Measurements from ENCODE around the gene INO80E. TPM values are rescaled to one million over a fixed set of nuclear protein-coding genes. Genes with fewer than 3 reads are reported as not detected.
"Not testable (repeated sequence)": the region's sequence is repeated elsewhere in the genome, so short reads cannot be mapped to it uniquely, and the experiment has no call there.

The INO80E gene
- total RNA-seq, 2 donors from 2014 or later = 72.4 to 76.7 TPM

DNA sequence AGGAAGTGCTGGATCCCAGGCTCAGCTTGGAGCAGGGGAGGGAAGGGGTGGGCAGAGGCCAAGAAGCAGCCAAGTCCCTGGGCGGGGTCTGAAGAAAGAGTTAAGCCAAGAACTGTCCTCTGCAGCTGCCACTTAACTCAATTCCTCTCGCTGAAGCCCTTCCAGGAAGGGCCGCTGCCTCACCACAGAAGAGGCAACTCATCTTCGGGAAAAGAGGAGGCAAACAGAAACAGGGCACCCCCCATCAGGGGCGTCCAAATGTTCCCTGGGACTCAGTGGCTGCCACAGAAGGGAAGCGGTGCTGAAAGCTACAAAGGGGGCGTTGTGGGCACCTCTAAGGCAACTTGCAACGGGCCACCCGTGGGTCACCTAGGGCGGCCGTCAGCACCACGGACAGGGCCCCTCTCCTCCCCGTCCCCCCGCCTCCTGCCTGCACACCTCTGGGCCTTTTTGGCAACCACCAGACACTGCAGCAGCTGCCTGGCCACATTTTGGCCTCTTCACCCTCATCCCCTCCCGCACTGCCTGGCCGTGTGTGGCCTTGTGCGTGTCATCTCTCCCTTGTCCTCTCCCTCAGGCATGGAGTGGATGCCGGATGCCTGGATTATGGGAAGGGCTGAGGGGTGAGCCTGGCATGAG is 32.5 kb downstream of the INO80E start:
- DNase-seq = no peak
- peak; percentile 39 for ATAC-seq

DNA sequence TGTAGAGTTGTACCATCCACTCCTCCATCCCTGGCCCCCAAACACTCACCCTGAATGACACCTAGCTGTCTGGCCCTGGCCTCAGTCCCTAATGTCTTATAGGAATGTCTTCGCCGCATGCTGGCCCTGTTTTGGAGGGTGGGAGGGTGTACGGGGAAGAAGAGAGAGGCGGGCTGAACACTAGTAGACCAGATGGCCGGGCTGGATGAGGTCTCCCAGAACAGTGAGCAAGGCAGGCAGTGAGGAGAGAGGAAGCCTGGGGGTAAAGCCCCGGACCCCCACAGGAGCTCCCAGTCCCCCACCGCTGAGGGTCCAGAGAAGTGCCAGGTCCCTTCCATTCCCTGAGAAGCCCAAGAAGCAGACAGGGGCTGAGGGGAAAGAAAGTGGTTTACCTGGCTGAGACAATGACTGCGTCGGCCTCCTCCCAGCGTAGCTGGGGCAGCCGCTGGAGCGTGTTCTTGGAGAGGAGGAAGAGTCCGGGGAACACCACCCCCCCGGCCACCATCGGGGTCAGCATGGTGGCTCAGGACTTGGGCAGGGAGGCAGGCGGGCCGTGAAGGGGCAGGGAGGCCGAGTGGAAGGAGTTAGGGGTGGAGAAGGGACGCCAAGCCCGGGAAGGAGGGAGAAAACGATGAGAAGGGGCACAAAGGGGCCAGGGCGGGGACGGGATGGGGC is 34.1 kb downstream of the INO80E start:
- Mint-ChIP-seq H3K4me3 (peak overlapping the region; percentile 74), H3K27ac (no peak overlapping the region), H3K4me1 (peaks cover 17% of the 10 kb centered on the region), H3K36me3 (ENCODE audit: low read depth) (peaks cover 10% of the 10 kb centered on the region), H3K27me3 (peaks cover 50% of the 10 kb centered on the region)
- no peaks in the 10 kb centered on the region for H3K9me3 ChIP-seq (ENCODE audit: control insufficient read depth, low read length, poor library complexity, severe bottlenecking)
- DNase-seq = no peak
- ATAC-seq = no peak

More for the DNA sequence above, 32.5 kb downstream of the INO80E start:
- Mint-ChIP-seq H3K27ac (no peak overlapping the region), H3K27me3 (peaks cover 56% of the 10 kb centered on the region), H3K36me3 (ENCODE audit: low read depth) (peaks cover 10% of the 10 kb centered on the region), H3K4me1 (peaks cover 16% of the 10 kb centered on the region), H3K4me3 (no peak overlapping the region)
- no peaks in the 10 kb centered on the region for H3K9me3 ChIP-seq (ENCODE audit: control insufficient read depth, low read length, poor library complexity, severe bottlenecking)

DNA sequence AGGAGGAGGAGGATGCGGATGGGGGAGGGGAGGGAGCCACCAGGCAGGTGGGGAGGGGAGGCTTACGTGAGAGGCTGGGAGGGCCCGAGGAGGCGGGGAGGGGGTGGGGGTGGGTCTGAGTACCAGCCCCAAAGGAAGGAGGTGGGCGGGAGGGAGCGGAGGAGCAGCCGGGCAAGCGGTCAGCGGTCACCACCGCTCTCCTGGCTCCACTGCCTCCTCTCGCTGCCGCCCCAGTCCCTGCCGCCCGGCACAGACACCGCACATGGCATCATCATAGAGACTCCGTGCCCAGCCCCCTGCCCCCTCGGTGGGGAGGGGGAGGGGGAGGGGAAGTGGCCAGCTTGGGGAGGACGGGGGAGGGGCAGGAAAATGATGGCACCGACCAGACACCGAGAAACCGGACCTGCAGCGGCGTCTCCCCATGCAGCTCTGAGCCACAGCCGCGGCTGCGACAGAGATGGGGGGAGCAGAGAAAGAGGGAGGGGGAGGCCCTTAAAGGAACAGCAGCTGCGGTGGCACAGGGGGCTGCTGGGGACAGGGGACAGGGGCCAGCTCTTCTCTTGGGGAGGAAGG is 34.9 kb downstream of the INO80E start, which contains the start of gene TLCD3B:
Gene TLCD3B, minus strand, starts transcription at position 431 of the 573 bp plus-strand sequence. CDS start 744 bp downstream, outside the sequence.
- DNase-seq = no peak
- H3K4me3 Mint-ChIP-seq = peak within 1 kb of the TSS; percentile 74

DNA sequence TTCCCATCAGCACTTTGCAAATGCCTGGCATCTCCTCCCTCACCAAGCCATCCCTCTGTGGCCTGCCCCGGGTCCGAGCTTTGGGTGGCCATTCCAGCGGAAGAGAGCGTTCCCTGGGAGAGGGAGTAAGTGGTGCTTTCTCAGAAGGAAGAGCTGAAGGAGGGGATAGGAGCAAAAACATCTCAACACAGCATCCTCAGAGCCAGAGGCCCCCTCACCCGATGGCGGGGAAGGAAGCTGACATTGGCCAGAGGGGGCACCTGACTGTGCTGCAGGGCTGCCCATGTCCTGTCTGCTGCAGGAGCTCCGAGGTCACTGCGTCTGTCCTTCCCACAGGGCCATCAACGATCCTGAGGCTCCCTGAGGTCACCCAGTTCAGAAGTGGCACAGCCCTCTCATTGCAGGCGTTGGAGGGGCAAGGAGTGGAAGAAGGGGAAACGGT is 35.5 kb downstream of the INO80E start:
- no peak for ATAC-seq

More for the DNA sequence above, 34.9 kb downstream of the INO80E start, which contains the start of gene TLCD3B:
- H3K27ac Mint-ChIP-seq = no peak within 1 kb of the TSS
- H3K27me3 Mint-ChIP-seq = peaks cover 46% of the 10 kb centered on the region
- peaks cover 14% of the 10 kb centered on the region for H3K4me1 Mint-ChIP-seq
- H3K9me3 ChIP-seq (ENCODE audit: control insufficient read depth, low read length, poor library complexity, severe bottlenecking) = no peaks in the 10 kb centered on the region
- no peak for ATAC-seq
- H3K36me3 Mint-ChIP-seq (ENCODE audit: low read depth) = peaks cover 10% of the 10 kb centered on the region

DNA sequence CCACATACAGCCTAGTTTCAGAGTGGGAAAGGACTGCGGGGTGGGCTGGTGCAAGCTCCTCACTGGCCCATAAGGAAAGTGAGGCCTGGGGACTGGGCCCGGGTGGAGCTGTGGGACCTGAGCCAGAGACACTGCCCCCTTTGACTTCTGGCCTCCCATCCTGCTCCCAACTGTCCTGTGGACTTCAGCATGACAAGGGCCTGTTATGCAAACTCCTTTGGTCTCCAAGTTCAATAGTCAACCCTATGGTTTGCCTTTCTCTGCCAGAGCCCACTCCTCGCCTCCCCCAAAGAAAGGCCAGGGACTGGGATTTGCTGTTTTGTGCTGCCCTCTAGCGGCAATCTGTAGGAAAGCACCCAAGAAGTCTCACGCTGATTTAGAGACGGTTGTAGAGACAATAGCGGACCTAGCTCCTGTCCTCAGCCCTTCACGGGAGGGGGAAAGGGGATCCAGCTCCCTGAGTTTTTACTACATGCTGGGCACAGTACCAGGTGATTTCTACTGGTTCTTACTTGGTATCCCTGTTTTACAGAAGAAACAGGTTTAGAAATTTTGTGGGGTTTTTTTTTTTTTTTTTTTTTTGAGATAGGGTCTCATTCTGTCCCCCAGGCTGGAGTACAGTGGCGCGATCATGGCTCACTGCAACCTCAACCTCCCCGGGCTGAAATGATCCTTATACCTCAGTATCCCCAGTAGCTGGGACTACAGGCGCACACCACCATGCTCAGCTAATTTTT is 36.2 kb downstream of the INO80E start:
- DNase-seq = peak; percentile 39 to 49 (median 43)
- H3K27me3 Mint-ChIP-seq = peaks cover 35% of the 10 kb centered on the region
- ATAC-seq = peak; percentile 71
- peaks cover 14% of the 10 kb centered on the region for H3K4me1 Mint-ChIP-seq
- H3K9me3 ChIP-seq (ENCODE audit: control insufficient read depth, low read length, poor library complexity, severe bottlenecking) = no peaks in the 10 kb centered on the region
- no peak overlapping the region for H3K27ac Mint-ChIP-seq
- peak overlapping the region; percentile 55 for H3K4me3 Mint-ChIP-seq
- peaks cover 10% of the 10 kb centered on the region for H3K36me3 Mint-ChIP-seq (ENCODE audit: low read depth)

More for the DNA sequence above, 35.5 kb downstream of the INO80E start:
- DNase-seq = no peak
- peaks cover 10% of the 10 kb centered on the region for H3K36me3 Mint-ChIP-seq (ENCODE audit: low read depth)
- no peak overlapping the region for H3K27ac Mint-ChIP-seq
- no peak overlapping the region for H3K4me3 Mint-ChIP-seq
- H3K27me3 Mint-ChIP-seq = peaks cover 43% of the 10 kb centered on the region
- no peaks in the 10 kb centered on the region for H3K9me3 ChIP-seq (ENCODE audit: control insufficient read depth, low read length, poor library complexity, severe bottlenecking)
- peaks cover 14% of the 10 kb centered on the region for H3K4me1 Mint-ChIP-seq

DNA sequence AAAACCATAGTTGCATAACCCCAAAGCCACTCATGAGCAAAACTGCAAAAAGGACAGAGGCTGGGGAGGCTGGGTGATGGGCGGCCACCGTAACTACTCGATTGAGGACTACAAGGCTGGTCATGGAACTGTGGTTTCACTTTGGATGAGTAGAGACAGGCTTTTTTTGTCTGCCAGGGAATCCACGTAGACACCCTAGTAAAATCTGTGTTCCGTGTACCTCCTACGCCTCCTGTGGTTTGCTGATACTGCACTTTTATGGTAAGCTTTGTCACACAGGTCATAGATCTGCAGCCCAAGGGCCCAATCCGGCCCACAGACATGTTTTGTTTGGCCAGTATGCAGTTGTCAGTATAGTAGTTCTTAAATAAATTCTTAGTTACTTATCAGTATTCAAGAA is 37.2 kb downstream of the INO80E start:
- DNase-seq (no peak), ATAC-seq (peak; percentile 24)
- Mint-ChIP-seq H3K4me3 (no peak overlapping the region), H3K4me1 (peaks cover 8% of the 10 kb centered on the region), H3K27me3 (peaks cover 25% of the 10 kb centered on the region), H3K27ac (no peak overlapping the region), H3K36me3 (ENCODE audit: low read depth) (peaks cover 2% of the 10 kb centered on the region)
- no peaks in the 10 kb centered on the region for H3K9me3 ChIP-seq (ENCODE audit: control insufficient read depth, low read length, poor library complexity, severe bottlenecking)

DNA sequence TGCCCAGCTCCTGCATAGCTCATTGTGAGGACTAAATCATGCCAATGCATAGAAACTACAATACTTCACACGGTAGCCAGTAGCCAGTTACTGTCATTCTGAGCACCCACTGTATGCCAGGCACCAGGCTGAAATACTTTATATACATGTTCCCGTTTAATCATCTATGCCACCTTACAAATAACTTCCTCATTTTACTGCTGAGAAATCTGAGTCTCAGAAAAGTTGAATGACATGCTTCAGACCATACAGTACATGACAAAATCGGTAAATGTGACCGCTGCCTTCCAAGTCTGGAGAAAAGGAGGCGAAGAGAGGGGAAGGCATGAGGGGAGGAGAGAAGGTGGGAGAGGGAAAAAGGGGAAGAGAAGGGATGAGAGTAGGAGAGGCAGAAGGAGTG is 44.2 kb downstream of the INO80E start:
- Mint-ChIP-seq H3K36me3 (ENCODE audit: low read depth) (peaks cover under 1% of the 10 kb centered on the region), H3K4me3 (peak overlapping the region; percentile 63), H3K27ac (no peak overlapping the region), H3K27me3 (peaks cover 4% of the 10 kb centered on the region), H3K4me1 (peaks cover under 1% of the 10 kb centered on the region)
- no peaks in the 10 kb centered on the region for H3K9me3 ChIP-seq (ENCODE audit: control insufficient read depth, low read length, poor library complexity, severe bottlenecking)
- ATAC-seq = no peak
- DNase-seq = no peak

DNA sequence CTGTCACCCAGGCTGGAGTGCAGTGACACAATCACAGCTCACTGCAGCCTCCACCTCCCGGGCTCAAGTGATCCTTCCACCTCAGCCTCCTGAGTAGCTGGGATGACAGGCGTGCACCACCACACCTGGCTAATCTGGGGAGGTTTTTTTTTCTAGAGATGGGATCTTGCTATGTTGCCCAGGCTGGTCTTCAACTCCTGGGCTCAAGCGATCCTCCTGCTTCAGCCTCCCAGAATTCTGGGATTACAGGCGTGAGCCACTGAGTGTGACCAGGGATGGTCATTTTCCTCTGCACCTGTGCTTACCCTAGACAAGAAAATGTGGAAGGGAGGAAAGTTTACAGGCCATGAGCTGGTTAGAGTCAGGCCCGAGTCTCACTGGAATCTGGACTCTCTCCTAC is 44.6 kb downstream of the INO80E start:
- not testable (repeated sequence) for DNase-seq; H3K4me1 Mint-ChIP-seq; H3K4me3 Mint-ChIP-seq; ATAC-seq; H3K9me3 ChIP-seq (ENCODE audit: control insufficient read depth, low read length, poor library complexity, severe bottlenecking); H3K27me3 Mint-ChIP-seq; H3K36me3 Mint-ChIP-seq (ENCODE audit: low read depth); H3K27ac Mint-ChIP-seq

DNA sequence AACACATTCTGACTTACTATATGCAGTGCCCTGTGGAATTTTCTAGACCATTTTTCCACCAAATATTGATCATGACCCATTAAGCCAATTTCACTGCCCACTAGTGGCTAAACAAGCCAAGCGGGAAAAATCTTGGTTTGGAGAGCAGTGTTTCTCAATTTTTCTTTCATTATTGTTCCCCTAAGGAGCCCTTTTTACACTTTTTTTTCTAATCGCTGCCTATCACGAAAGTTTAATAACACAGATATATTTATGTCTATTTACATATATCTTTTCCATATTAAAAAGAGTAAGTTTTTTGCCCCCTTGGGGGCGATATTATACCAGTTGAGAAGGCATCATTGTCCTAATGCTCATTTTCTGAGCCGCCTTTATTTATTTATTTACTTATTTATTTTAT is 45.8 kb downstream of the INO80E start:
- H3K9me3 ChIP-seq (ENCODE audit: control insufficient read depth, low read length, poor library complexity, severe bottlenecking) = no peaks in the 10 kb centered on the region
- H3K36me3 Mint-ChIP-seq (ENCODE audit: low read depth) = peaks cover 2% of the 10 kb centered on the region
- peaks cover 4% of the 10 kb centered on the region for H3K27me3 Mint-ChIP-seq
- DNase-seq (no peak), ATAC-seq (no peak)
- no peak overlapping the region for H3K4me3 Mint-ChIP-seq
- H3K4me1 Mint-ChIP-seq = peaks cover 3% of the 10 kb centered on the region
- H3K27ac Mint-ChIP-seq = no peak overlapping the region

DNA sequence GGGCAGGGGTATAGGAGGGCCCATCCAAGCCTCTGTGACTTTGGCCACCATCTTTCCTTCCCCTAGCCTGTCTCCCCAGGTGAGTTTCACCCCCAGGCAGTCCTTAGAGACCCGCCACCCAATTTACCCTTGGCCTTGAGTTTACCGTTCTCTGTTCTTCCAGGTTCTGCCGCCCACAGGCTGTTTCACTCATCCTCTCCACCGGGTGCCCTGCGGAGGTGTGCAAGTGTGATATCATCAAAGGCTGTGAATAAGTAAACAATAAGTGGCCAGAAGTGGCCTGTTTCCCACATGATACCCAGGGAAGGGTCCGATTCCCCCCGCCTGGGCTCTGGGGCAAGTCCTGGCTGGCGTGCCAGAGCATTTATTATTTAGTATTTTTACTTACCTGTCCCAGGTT is 50.1 kb downstream of the INO80E start:
- Mint-ChIP-seq H3K27me3 (no peaks in the 10 kb centered on the region), H3K27ac (no peak overlapping the region), H3K4me1 (peaks cover 3% of the 10 kb centered on the region), H3K4me3 (no peak overlapping the region), H3K36me3 (ENCODE audit: low read depth) (peaks cover 2% of the 10 kb centered on the region)
- no peaks in the 10 kb centered on the region for H3K9me3 ChIP-seq (ENCODE audit: control insufficient read depth, low read length, poor library complexity, severe bottlenecking)
- ATAC-seq (no peak), DNase-seq (no peak)

DNA sequence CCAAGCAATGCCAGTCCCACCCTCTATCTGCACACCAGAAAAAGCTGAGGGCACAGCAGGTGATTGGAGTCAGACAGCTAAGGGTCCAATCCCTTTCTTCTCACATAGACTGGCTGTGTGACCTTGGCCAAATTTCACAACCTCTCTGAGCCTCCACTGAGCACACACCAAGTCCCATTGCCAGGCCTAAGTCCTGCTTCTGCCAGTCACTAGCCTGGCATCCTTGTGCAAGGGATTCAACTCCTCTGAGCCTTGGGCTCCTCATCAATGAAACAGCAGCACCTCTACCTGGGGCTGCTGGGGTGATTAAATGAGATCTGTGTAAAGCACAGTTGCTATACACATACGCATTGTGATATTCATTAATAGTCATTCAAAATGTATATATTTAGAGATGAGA is 50.5 kb downstream of the INO80E start:
- Mint-ChIP-seq H3K27me3 (no peaks in the 10 kb centered on the region), H3K36me3 (ENCODE audit: low read depth) (peaks cover 2% of the 10 kb centered on the region), H3K4me1 (peaks cover 5% of the 10 kb centered on the region), H3K27ac (no peak overlapping the region), H3K4me3 (no peak overlapping the region)
- DNase-seq = no peak
- no peaks in the 10 kb centered on the region for H3K9me3 ChIP-seq (ENCODE audit: control insufficient read depth, low read length, poor library complexity, severe bottlenecking)
- no peak for ATAC-seq

DNA sequence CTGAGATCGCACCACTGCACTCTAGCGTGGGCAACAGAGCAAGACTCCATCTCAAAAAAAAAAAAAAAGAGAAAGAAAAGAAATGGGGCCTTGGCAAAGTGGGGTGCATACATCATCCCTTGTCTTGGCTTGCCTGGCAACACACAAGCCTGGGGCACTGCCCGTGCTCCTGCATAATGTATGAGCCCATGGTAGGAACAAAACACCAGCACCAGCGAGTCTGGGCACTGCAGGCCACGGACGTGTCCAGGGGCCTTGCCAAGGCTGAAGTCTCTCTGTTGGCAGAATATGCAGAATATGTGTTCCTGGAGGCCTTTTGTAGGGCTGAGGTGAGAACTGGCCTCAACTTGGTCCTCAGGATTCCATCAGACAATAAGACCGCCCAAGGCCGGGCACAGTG is 53.8 kb downstream of the INO80E start:
- ATAC-seq (no peak), DNase-seq (no peak)
- H3K9me3 ChIP-seq (ENCODE audit: control insufficient read depth, low read length, poor library complexity, severe bottlenecking) = no peaks in the 10 kb centered on the region
- Mint-ChIP-seq H3K36me3 (ENCODE audit: low read depth) (peaks cover 2% of the 10 kb centered on the region), H3K4me3 (no peak overlapping the region), H3K27ac (no peak overlapping the region), H3K27me3 (no peaks in the 10 kb centered on the region), H3K4me1 (peaks cover 11% of the 10 kb centered on the region)

DNA sequence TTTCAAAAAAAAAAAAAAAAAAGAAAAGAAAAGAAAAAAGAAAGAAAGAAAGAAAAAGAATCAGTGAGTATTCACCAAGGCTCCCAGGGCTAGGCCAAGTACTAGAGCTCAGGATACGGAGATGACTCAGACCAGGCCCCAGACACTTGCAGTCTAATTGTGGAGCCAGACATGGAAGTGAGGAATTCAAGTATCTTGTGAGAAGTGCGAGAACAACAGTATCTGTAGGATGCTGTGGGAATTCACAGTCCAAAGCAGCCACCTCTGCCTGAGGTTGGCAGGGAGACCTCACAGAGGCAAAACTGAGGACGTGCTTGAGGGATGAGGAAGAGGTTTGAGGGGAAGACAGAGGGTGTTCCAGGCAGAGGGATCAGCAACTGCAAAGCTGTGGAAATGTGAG is 55.5 kb downstream of the INO80E start:
- Mint-ChIP-seq H3K27me3 (no peaks in the 10 kb centered on the region), H3K4me3 (peak overlapping the region; percentile 72), H3K27ac (peak overlapping the region; percentile 59), H3K4me1 (peaks cover 12% of the 10 kb centered on the region), H3K36me3 (ENCODE audit: low read depth) (no peaks in the 10 kb centered on the region)
- ATAC-seq = no peak
- DNase-seq = no peak
- no peaks in the 10 kb centered on the region for H3K9me3 ChIP-seq (ENCODE audit: control insufficient read depth, low read length, poor library complexity, severe bottlenecking)
